HUDEP-2 (cell line): ENCODE measurements around the gene LSM10.
A peak's percentile ranks its signal among the peaks of the same experiment; 100 is the strongest.

Experiments used
- DNase-seq, 76 experiments: peaks; one replicate each; lab custom pipeline; 2025; ENCODE audit not compliant: unreplicated experiment in 76 of 76; lab: John Stamatoyannopoulos, UW

Gene LSM10

GRCh38 chr1:36411674-36412648 is 14.3 kb upstream of the LSM10 start:
- DNase-seq = peak in 65 of 76 experiments; percentile 5 to 84 (median 44)

- DNase-seq = no peak
Measured at GRCh38 chr1:36408479-36408878, 10.8 kb upstream of the LSM10 start.

GRCh38 chr1:36406440-36406839 is 8.7 kb upstream of the LSM10 start:
- DNase-seq = no peak

GRCh38 chr1:36402504-36402890 is 4.8 kb upstream of the LSM10 start:
- DNase-seq = no peak

- peak in 3 of 76 experiments; percentile 13 to 32 (median 23) for DNase-seq
Measured at GRCh38 chr1:36401602-36402503, 4.1 kb upstream of the LSM10 start.

- DNase-seq = peak in 75 of 76 experiments; percentile 21 to 96 (median 82)
Measured at GRCh38 chr1:36400825-36401601, 3.3 kb upstream of the LSM10 start.

- DNase-seq = no peak
Measured at GRCh38 chr1:36400514-36400824, 2.8 kb upstream of the LSM10 start.

- no peak for DNase-seq
Measured at GRCh38 chr1:36398370-36398977, 766 bp upstream of the LSM10 start.

- DNase-seq = no peak
Measured at GRCh38 chr1:36397083-36397377, 678 bp downstream of the LSM10 start.

GRCh38 chr1:36396359-36396758 is 1.3 kb downstream of the LSM10 start:
- DNase-seq = no peak

GRCh38 chr1:36393686-36394085 is 4.0 kb downstream of the LSM10 start:
- DNase-seq = no peak

GRCh38 chr1:36392836-36393235 is 4.9 kb downstream of the LSM10 start:
- no peak for DNase-seq

- no peak for DNase-seq
Measured at GRCh38 chr1:36391271-36391670, 6.4 kb downstream of the LSM10 start.

GRCh38 chr1:36390411-36390810 is 7.3 kb downstream of the LSM10 start:
- no peak for DNase-seq

GRCh38 chr1:36389999-36390398 is 7.7 kb downstream of the LSM10 start:
- no peak for DNase-seq

GRCh38 chr1:36389261-36389660 is 8.4 kb downstream of the LSM10 start:
- DNase-seq = no peak

GRCh38 chr1:36387141-36387949 is 10.4 kb downstream of the LSM10 start:
- DNase-seq = peak in 1 of 76 experiments; percentile 38

GRCh38 chr1:36386265-36387140 is 11.2 kb downstream of the LSM10 start:
- DNase-seq = peak; percentile 62 to 97 (median 92)
